Stimulated activated CD8-positive, alpha-beta memory T cell treated with anti-CD3 and anti-CD28 coated beads, Interleukin-15, amount 100 ng/mL, for 24 hours (primary cell): ENCODE data around the gene LAMP5.

ENCODE experiments used
- DNase-seq: peaks from one replicate; pipeline ENCODE4 v3.0.0-alpha.2; 2020; ENCODE audit warnings: low read depth

LAMP5 gene

GRCh38 chr20:9535449-9535848 lies 21.1 kb downstream of the LAMP5 start:
- DNase-seq: no peak

DNA sequence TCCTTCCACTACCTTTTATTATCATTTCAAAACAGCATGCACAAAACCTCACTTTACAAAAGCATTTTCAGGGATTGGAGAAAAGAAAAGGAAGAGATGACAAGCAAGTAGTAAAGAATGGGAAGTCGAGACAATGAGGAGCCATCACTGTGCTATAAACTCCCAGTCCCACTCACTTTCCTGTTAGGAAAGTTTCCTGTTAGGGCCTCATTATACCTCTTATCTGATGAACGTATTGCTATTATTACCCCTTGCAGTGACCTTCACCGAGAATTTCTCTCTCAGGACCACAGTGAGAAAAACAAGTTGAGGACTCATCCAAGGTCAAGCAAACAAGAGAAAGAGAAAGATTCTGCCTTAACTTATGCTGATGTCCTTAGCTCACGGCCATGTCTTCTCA lies 28.8 kb downstream of the LAMP5 start:
- DNase-seq: no peak

GRCh38 chr20:9550283-9550682 lies 35.9 kb downstream of the LAMP5 start:
- no peak for DNase-seq

GRCh38 chr20:9550871-9551270 lies 36.5 kb downstream of the LAMP5 start:
- DNase-seq: no peak

GRCh38 chr20:9551808-9552550 lies 37.6 kb downstream of the LAMP5 start:
- DNase-seq: no peak

DNA sequence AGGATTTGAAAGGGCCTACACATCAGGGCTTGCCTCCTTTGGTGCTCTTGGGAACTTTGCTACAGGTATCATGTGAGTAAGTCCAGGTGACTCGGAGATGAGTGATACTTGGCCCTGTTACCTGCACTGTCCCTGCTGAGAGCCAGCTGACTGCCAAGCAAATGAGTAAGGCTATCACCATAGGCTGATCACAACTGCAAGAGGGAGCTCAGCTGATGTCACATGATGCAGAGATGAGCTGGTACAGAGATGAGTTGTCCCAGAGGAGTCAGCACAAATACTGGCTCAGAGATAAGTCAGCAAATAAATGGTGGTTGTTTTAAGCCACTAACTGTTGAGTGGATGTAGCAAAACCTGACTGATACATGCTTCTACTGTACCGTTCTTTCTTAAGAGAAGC lies 41.4 kb downstream of the LAMP5 start:
- no peak for DNase-seq

GRCh38 chr20:9557411-9557810 lies 43.0 kb downstream of the LAMP5 start:
- no peak for DNase-seq

DNA sequence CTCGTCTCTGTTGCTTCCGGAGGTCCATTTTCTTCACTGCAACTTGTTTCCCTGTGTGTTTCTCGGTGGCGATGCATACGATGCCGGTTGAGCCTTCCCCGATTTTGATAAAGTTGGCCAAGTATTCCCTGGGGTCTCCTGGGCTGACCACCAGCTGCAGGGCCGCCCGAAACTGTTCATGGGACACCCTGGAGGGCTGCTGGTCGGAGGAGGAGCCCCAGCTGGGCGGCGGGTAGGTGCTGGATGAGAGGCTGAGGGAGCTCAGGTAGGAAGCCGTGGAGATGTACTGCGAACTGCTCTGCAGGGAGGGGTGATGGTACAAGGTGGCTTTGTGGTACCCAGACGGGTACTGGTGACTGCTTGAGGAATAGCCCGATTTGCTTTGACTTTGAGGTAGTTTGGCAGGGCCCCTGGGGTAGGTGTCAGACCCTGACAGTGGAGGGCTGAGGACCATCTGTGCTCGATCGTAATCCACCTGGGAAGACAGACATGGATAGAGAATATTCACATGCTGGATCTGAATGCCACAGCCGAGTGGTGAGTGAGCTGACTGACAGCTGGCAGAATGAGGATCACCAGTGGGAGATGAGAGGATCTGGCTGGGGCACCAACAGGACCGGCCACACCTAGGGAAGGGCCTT lies 51.6 kb downstream of the LAMP5 start:
- DNase-seq: no peak

DNA sequence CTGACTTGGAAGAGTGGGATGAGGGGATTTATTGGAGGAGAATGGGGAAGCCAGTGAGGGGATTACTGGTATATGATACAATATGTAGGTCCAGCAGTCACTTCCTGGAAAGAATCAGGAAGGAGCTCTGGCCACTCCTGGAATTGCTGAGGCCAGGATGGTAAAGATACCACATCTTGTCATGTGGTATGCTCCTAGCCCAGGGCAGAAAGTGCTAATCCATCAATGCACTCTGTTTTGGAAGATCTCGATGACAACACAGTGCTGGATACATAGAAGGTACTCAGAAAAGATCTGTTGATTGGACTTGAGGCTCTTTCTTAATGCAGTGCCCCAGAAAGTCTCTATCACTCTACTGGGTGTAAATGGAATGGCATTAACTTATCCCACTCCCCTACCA lies 52.6 kb downstream of the LAMP5 start:
- DNase-seq: no peak

- no peak for DNase-seq
These were observed 56.2 kb downstream of the LAMP5 start for GRCh38 chr20:9570612-9571011.

DNA sequence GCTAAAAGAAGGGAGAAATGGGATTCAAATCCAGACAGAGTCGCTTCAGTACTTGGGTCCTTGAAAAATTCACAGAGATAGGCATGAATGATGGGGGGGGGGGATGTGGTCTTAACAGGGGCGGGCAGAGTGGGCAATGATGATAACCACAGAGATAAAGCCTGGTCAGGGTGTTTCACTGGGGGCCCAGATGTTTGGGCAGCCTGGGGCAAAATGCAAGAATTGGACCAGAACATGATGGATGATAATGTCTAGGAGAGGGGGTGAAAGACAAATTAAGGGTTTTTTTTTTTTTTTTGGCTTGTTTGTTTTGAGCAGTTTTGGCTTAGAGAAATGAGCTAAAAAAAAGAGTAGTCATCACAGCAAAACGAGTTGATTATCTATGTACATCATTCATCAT lies 57.4 kb downstream of the LAMP5 start:
- DNase-seq: no peak

- no peak for DNase-seq
These were observed 58.3 kb downstream of the LAMP5 start for GRCh38 chr20:9572670-9573069.

GRCh38 chr20:9573335-9574151 lies 59.2 kb downstream of the LAMP5 start:
- DNase-seq: no peak

GRCh38 chr20:9574181-9574580 lies 59.8 kb downstream of the LAMP5 start:
- DNase-seq: no peak

DNA sequence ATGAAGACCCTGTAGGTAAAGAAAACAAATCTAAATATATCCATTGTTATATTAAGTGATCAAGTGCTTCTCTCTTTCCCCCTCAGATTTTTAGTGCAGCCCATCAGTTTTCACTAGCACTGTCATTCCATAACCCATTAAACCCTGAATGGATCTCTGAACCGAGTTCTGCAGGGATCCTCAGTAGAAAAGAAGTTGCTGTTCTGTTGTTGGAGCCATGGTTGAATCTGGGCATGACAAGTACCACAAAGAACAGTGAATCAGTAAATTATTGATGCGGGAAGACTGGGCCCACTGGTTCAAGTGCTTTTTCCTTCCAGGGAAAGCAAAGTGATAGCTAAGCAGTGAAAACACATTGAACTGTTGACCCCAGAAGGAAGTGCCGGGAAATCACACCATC lies 60.4 kb downstream of the LAMP5 start:
- no peak for DNase-seq

- DNase-seq: no peak
These were observed 61.4 kb downstream of the LAMP5 start for GRCh38 chr20:9575836-9576235.

DNA sequence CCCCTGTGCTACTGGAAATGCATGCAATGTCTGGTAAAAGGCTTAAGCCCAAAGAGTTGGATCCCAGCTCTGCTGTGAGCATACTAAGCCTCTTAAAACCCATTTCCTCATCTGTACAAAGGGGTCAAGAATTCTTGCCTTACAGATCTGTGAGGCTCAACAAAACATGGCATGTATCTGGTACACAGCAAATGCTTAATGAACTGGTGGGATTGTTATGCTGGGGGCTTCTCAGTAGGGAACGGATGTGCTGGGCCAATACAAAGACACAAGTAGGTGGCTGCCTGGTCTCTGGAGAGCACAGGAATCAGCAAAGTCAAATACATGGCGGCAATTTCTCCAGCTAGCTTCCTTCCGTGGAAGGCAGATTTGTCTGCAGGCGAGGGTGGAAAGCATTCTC lies 62.3 kb downstream of the LAMP5 start:
- no peak for DNase-seq

DNA sequence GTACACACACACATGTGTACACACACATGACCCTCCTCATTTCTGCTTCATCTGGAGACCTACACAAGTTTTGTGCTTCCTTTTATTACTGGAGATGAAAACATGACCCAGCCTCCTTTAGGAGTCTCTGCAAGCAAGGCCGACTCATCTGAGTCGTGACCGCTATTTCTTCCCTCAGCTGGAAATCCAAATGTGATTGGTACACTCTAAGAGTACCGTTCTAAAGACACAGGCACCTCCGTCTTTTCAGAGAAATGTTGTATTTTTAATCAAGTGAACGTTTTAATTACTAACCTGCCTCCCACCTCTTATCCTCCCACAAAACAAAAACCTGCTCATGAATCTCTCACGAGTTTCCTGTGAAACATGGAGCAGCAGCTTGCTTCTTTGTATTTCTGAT lies 63.0 kb downstream of the LAMP5 start:
- DNase-seq: no peak

- DNase-seq: no peak
These were observed 64.2 kb downstream of the LAMP5 start for GRCh38 chr20:9578594-9578993.
